Activated CD4-positive, alpha-beta memory T cell treated with anti-CD3 and anti-CD28 coated beads for 36 hours (primary cell): Measurements from ENCODE around the gene FNBP1L. TPM values are rescaled to one million over a fixed set of nuclear protein-coding genes. Genes with fewer than 3 reads are reported as not detected.

Source experiments
- CTCF ChIA-PET: fragments of 350-600 bp; sonication (Branson Sonifier 250); formaldehyde crosslinking; loops from one replicate; lab custom pipeline; 2021; ENCODE audit warnings: antibody characterized with exemption, inconsistent platforms; lab: Charles Lee
- POLR2A ChIA-PET: fragments of 350-600 bp; sonication (Branson Sonifier 250); formaldehyde crosslinking; loops from one replicate; lab custom pipeline; 2021; ENCODE audit warnings: antibody characterized with exemption; lab: Charles Lee
- DNase-seq: peaks from one replicate; pipeline ENCODE4 v3.0.0-alpha.2; 2020
- H3K27ac Mint-ChIP-seq: one replicate; pipeline ENCODE4 v1.8.0; 2021; ENCODE audit warnings: mixed read lengths
- H3K27me3 Mint-ChIP-seq: one replicate; pipeline ENCODE4 v1.8.0; 2021; ENCODE audit warnings: mixed read lengths
- H3K36me3 Mint-ChIP-seq: one replicate; pipeline ENCODE4 v1.8.0; 2021; ENCODE audit warnings: mixed read lengths
- H3K4me1 Mint-ChIP-seq: one replicate; pipeline ENCODE4 v1.8.0; 2021; ENCODE audit warnings: low read depth, mixed read lengths
- H3K4me3 Mint-ChIP-seq: one replicate; pipeline ENCODE4 v1.8.0; 2021; ENCODE audit warnings: mild to moderate bottlenecking, mixed read lengths
- H3K9me3 Mint-ChIP-seq: one replicate; pipeline ENCODE4 v1.8.0; 2021; ENCODE audit warnings: mixed read lengths
- intact Hi-C: fragments of 100-400 bp; cut with micrococcal nuclease; formaldehyde crosslinking; loops from one replicate; pipeline ENCODE4 v1.15.1; 2023
- total RNA-seq, 2 experiments: library from RNA; stranded (reverse); gene quantifications; one replicate each; pipeline ENCODE4 v1.2.3, GENCODE V29; 2021

Gene FNBP1L
- total RNA-seq, 2 experiments from 2014 or later = 0.81 to 1.2 TPM

- Mint-ChIP-seq H3K27me3 (peaks cover 1% of the 10 kb centered on the region), H3K9me3 (no peaks in the 10 kb centered on the region), H3K27ac (no peak overlapping the region)
Measured at GRCh38 chr1:93434088-93434487, 13.8 kb upstream of the FNBP1L start.

GRCh38 chr1:93434987-93435386 is 12.9 kb upstream of the FNBP1L start:
- H3K27ac Mint-ChIP-seq = no peak overlapping the region
- ChIA-PET CTCF (interaction anchor here (1.2 to 2.1 kb wide), 3 partner anchors 130 to 379 kb away, joined by 4 to 16 read pairs (median 10); no protein-coding TSS in a partner anchor), POLR2A (no interaction called here)
- no peak overlapping the region for H3K4me3 Mint-ChIP-seq
- H3K36me3 Mint-ChIP-seq = no peaks in the 10 kb centered on the region
- DNase-seq = no peak
- H3K9me3 Mint-ChIP-seq = no peaks in the 10 kb centered on the region
- H3K4me1 Mint-ChIP-seq = no peaks in the 10 kb centered on the region
- H3K27me3 Mint-ChIP-seq = peaks cover 1% of the 10 kb centered on the region
- intact Hi-C loops = loop anchor here (5.0 kb wide), 2 partner anchors 133 to 353 kb away; no protein-coding TSS in a partner anchor

More at GRCh38 chr1:93434088-93434487, 13.8 kb upstream of the FNBP1L start:
- ChIA-PET POLR2A (no interaction called here), CTCF (interaction anchor here (1.2 to 2.1 kb wide), 7 partner anchors 12 to 380 kb away, joined by 3 to 16 read pairs (median 4); no protein-coding TSS in a partner anchor)
- Mint-ChIP-seq H3K4me3 (no peak overlapping the region), H3K4me1 (no peaks in the 10 kb centered on the region), H3K36me3 (no peaks in the 10 kb centered on the region)
- no peak for DNase-seq
- intact Hi-C loops = no loop called here

- no peak for DNase-seq
- peaks cover 5% of the 10 kb centered on the region for H3K27me3 Mint-ChIP-seq
- H3K9me3 Mint-ChIP-seq = no peaks in the 10 kb centered on the region
- POLR2A ChIA-PET = no interaction called here
- intact Hi-C loops = loop anchor here (5.0 kb wide), 2 partner anchors 133 to 353 kb away; no protein-coding TSS in a partner anchor
- CTCF ChIA-PET = interaction anchor here (1.3 kb wide), 1 partner anchor 185 kb away, joined by 3 read pairs; no protein-coding TSS in a partner anchor
- no peaks in the 10 kb centered on the region for H3K4me1 Mint-ChIP-seq
- H3K36me3 Mint-ChIP-seq = no peaks in the 10 kb centered on the region
- H3K27ac Mint-ChIP-seq = no peak overlapping the region
- no peak overlapping the region for H3K4me3 Mint-ChIP-seq
Measured at GRCh38 chr1:93435443-93435842, 12.5 kb upstream of the FNBP1L start.

DNA sequence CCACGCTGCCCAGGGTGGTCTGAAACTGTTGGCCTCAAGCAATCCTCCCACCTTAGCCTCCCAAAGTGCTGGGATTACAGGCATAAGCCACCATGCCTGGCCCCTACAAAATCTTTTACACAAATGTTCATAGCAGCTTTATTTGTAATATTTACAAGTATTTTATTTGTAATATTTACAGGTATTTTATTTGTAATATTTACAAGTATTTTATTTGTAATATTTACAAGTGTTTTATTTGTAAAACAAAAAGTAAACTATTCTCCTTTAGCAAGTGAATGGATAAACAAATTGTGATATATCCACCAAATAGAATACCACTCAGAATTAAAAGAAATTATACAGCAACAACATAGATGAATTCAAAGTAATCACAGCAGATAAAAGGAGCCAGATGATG is 11.4 kb upstream of the FNBP1L start:
- Mint-ChIP-seq H3K4me3 (no peak overlapping the region), H3K9me3 (no peaks in the 10 kb centered on the region), H3K4me1 (no peaks in the 10 kb centered on the region), H3K27me3 (peaks cover 5% of the 10 kb centered on the region), H3K27ac (no peak overlapping the region), H3K36me3 (no peaks in the 10 kb centered on the region)
- DNase-seq = no peak
- CTCF ChIA-PET = interaction anchor here (1.0 to 2.1 kb wide), 8 partner anchors 12 to 407 kb away, joined by 3 to 13 read pairs (median 8); partner anchors contain the start of gene FNBP1L
- intact Hi-C loops = loop anchor here (5.0 kb wide), 2 partner anchors 134 to 354 kb away; no protein-coding TSS in a partner anchor
- POLR2A ChIA-PET = no interaction called here

- intact Hi-C loops = loop anchor here (1.0 to 5.0 kb wide), 6 partner anchors 136 to 406 kb away; no protein-coding TSS in a partner anchor
- Mint-ChIP-seq H3K27ac (no peak overlapping the region), H3K4me1 (no peaks in the 10 kb centered on the region), H3K9me3 (no peaks in the 10 kb centered on the region), H3K27me3 (peaks cover 5% of the 10 kb centered on the region), H3K4me3 (no peak overlapping the region), H3K36me3 (no peaks in the 10 kb centered on the region)
- ChIA-PET POLR2A (no interaction called here), CTCF (interaction anchor here (1.0 to 2.1 kb wide), 8 partner anchors 11 to 406 kb away, joined by 3 to 13 read pairs (median 5); partner anchors contain the start of gene FNBP1L)
- no peak for DNase-seq
Measured at GRCh38 chr1:93437976-93438605, 9.8 kb upstream of the FNBP1L start.

DNA sequence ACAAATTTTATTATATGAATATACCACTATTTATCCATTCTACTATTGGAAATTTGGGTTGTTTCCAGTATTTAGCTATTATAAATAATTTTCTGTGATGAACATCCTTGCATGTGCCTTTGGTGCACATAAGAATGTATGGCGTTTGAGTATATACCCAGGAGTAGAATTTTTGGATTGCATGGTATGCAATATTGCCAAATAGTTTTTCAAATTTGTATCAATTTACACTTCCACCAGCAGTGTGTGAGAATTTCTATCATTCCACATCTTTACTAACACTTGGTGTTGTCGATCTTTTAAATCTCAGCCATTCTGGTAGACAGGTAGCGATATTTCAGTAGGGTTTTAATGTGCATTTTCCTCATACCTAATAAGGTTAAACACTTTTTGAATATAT is 9.2 kb upstream of the FNBP1L start:
- H3K27me3 Mint-ChIP-seq = peaks cover 9% of the 10 kb centered on the region
- H3K9me3 Mint-ChIP-seq = no peaks in the 10 kb centered on the region
- H3K27ac Mint-ChIP-seq = no peak overlapping the region
- CTCF ChIA-PET = interaction anchor here (0.7 to 1.0 kb wide), 2 partner anchors 191 to 406 kb away, joined by 3 read pairs; no protein-coding TSS in a partner anchor
- no peak for DNase-seq
- intact Hi-C loops = loop anchor here (1.0 to 5.0 kb wide), 6 partner anchors 136 to 406 kb away; no protein-coding TSS in a partner anchor
- POLR2A ChIA-PET = no interaction called here
- H3K4me1 Mint-ChIP-seq = no peaks in the 10 kb centered on the region
- H3K36me3 Mint-ChIP-seq = no peaks in the 10 kb centered on the region
- H3K4me3 Mint-ChIP-seq = no peak overlapping the region

GRCh38 chr1:93440272-93440671 is 7.6 kb upstream of the FNBP1L start:
- intact Hi-C loops = no loop called here
- Mint-ChIP-seq H3K9me3 (no peaks in the 10 kb centered on the region), H3K36me3 (no peaks in the 10 kb centered on the region), H3K27ac (no peak overlapping the region), H3K4me1 (no peaks in the 10 kb centered on the region), H3K4me3 (no peak overlapping the region), H3K27me3 (peaks cover 9% of the 10 kb centered on the region)
- ChIA-PET POLR2A (no interaction called here), CTCF (no interaction called here)
- no peak for DNase-seq

DNA sequence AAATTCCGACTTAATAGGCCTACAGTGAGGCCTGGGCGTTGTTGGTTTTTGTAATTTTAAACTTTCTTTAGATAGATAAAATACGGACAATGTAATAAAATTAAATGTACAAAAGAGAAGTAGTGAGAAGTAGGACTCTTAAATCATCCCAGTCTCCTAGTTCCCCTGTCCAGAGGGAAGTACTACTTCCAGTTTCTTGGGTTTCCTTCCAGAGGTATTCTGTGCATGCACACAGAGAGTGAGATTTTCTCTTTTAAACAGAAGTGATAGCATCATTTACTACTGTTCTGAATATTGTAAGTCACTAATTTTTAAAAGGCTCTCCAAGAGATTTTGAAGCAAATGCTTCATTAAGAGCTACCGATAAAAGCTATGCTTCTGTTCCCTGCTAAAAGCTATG is 7.2 kb upstream of the FNBP1L start:
- intact Hi-C loops = no loop called here
- Mint-ChIP-seq H3K9me3 (no peaks in the 10 kb centered on the region), H3K4me3 (no peak overlapping the region), H3K27me3 (peaks cover 11% of the 10 kb centered on the region), H3K27ac (no peak overlapping the region), H3K36me3 (no peaks in the 10 kb centered on the region), H3K4me1 (no peaks in the 10 kb centered on the region)
- CTCF ChIA-PET = no interaction called here
- POLR2A ChIA-PET = no interaction called here
- no peak for DNase-seq

GRCh38 chr1:93441589-93441988 is 6.3 kb upstream of the FNBP1L start:
- Mint-ChIP-seq H3K27ac (no peak overlapping the region), H3K4me1 (no peaks in the 10 kb centered on the region), H3K36me3 (no peaks in the 10 kb centered on the region), H3K27me3 (peaks cover 13% of the 10 kb centered on the region), H3K4me3 (no peak overlapping the region), H3K9me3 (no peaks in the 10 kb centered on the region)
- POLR2A ChIA-PET = no interaction called here
- no peak for DNase-seq
- CTCF ChIA-PET = no interaction called here
- intact Hi-C loops = no loop called here

- intact Hi-C loops = no loop called here
- ChIA-PET POLR2A (no interaction called here), CTCF (interaction anchor here (1.2 kb wide), 1 partner anchor 187 kb away, joined by 3 read pairs; no protein-coding TSS in a partner anchor)
- no peak for DNase-seq
- Mint-ChIP-seq H3K4me3 (no peak overlapping the region), H3K4me1 (peaks cover under 1% of the 10 kb centered on the region), H3K27me3 (peaks cover 18% of the 10 kb centered on the region), H3K9me3 (no peaks in the 10 kb centered on the region), H3K27ac (no peak overlapping the region), H3K36me3 (no peaks in the 10 kb centered on the region)
Measured at GRCh38 chr1:93442008-93442666, 5.8 kb upstream of the FNBP1L start.

- intact Hi-C loops = no loop called here
- ChIA-PET POLR2A (no interaction called here), CTCF (interaction anchor here (1.2 kb wide), 1 partner anchor 186 kb away, joined by 3 read pairs; no protein-coding TSS in a partner anchor)
- H3K27me3 Mint-ChIP-seq = peaks cover 23% of the 10 kb centered on the region
- no peak for DNase-seq
- H3K36me3 Mint-ChIP-seq = no peaks in the 10 kb centered on the region
- no peaks in the 10 kb centered on the region for H3K9me3 Mint-ChIP-seq
- no peak overlapping the region for H3K27ac Mint-ChIP-seq
- no peak overlapping the region for H3K4me3 Mint-ChIP-seq
- peaks cover 6% of the 10 kb centered on the region for H3K4me1 Mint-ChIP-seq
Measured at GRCh38 chr1:93442741-93443140, 5.2 kb upstream of the FNBP1L start.

- H3K9me3 Mint-ChIP-seq = no peaks in the 10 kb centered on the region
- peaks cover 6% of the 10 kb centered on the region for H3K4me1 Mint-ChIP-seq
- H3K27ac Mint-ChIP-seq = no peak overlapping the region
- intact Hi-C loops = no loop called here
- H3K36me3 Mint-ChIP-seq = no peaks in the 10 kb centered on the region
- peaks cover 25% of the 10 kb centered on the region for H3K27me3 Mint-ChIP-seq
- no peak for DNase-seq
- H3K4me3 Mint-ChIP-seq = no peak overlapping the region
- ChIA-PET POLR2A (no interaction called here), CTCF (interaction anchor here (0.9 to 1.2 kb wide), 2 partner anchors 186 kb away, joined by 3 to 4 read pairs; no protein-coding TSS in a partner anchor)
Measured at GRCh38 chr1:93443454-93443853, 4.5 kb upstream of the FNBP1L start.
